Measurements from ENCODE around the gene ZNF140.

Gene ZNF140

DNA sequence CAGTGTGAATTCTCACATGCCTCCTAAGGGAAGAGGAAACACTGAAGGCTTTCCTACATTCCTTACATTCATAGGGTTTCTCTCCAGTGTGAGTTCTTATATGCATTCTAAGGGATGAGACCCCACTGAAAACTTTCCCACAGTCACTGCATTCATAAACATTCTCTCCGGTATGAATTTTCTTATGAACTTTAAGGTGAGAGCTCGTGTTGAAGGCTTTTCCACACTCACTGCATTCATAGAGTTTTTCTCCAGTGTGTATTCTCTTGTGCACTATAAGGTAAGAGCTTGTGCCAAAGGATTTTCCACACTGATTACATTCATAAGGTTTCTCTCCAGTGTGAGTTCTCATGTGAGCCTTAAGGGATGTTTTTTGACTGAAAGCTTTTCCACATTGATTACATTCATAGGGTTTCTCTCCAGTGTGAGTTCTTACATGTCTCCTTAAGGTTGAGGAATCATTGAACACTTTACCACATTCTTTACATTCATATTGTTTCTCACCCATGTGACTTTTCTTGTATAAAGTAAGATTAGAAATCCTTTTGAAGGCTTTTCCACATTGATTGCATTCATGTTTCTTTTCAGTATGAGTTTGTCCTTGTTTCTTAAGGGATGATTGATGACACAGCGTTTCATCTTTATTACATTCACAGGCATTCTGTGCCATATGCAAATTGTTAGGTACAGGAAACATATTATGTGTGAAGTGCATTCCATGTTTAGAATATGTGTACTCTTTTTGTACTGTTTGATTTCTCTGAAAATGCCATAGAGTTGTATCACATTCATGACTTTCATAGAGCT, 39.9 kb downstream of the ZNF140 start:
- DNase-seq (ENCODE audit: low read depth) = peak; percentile 26
- H3K4me3 ChIP-seq (ENCODE audit: low read depth, low read length) = no peak overlapping the region
- TF ChIP-seq POLR2A (IDR thresholded peaks at IDR 0.05; ENCODE audit: extremely low read depth, insufficient read length) (no peak), MYC (IDR thresholded peaks at IDR 0.05; ENCODE audit: low read depth, low read length) (no peak)
- TF ChIP-seq, protein P1, sequence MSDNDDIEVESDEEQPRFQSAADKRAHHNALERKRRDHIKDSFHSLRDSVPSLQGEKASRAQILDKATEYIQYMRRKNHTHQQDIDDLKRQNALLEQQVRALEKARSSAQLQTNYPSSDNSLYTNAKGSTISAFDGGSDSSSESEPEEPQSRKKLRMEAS (IDR thresholded peaks at IDR 0.05; ENCODE audit: low read depth, low read length) = no peak
- TF ChIP-seq, protein P2, sequence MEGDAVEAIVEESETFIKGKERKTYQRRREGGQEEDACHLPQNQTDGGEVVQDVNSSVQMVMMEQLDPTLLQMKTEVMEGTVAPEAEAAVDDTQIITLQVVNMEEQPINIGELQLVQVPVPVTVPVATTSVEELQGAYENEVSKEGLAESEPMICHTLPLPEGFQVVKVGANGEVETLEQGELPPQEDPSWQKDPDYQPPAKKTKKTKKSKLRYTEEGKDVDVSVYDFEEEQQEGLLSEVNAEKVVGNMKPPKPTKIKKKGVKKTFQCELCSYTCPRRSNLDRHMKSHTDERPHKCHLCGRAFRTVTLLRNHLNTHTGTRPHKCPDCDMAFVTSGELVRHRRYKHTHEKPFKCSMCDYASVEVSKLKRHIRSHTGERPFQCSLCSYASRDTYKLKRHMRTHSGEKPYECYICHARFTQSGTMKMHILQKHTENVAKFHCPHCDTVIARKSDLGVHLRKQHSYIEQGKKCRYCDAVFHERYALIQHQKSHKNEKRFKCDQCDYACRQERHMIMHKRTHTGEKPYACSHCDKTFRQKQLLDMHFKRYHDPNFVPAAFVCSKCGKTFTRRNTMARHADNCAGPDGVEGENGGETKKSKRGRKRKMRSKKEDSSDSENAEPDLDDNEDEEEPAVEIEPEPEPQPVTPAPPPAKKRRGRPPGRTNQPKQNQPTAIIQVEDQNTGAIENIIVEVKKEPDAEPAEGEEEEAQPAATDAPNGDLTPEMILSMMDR (IDR thresholded peaks at IDR 0.05; ENCODE audit: low read depth, low read length) = no peak

- no peak overlapping the region for H3K4me3 ChIP-seq (ENCODE audit: low read depth, low read length)
- TF ChIP-seq POLR2A (IDR thresholded peaks at IDR 0.05; ENCODE audit: extremely low read depth, insufficient read length) (no peak), MYC (IDR thresholded peaks at IDR 0.05; ENCODE audit: low read depth, low read length) (no peak)
- TF ChIP-seq, protein P1 (IDR thresholded peaks at IDR 0.05; ENCODE audit: low read depth, low read length) = no peak
- TF ChIP-seq, protein P2 (IDR thresholded peaks at IDR 0.05; ENCODE audit: low read depth, low read length) = no peak
Measured at GRCh38 chr12:133124674-133125073, 44.0 kb downstream of the ZNF140 start.

GRCh38 chr12:133129368-133130037, 48.8 kb downstream of the ZNF140 start:
- peak overlapping the region; percentile 77 for H3K4me3 ChIP-seq (ENCODE audit: low read depth, low read length)
- TF ChIP-seq, protein P2 (IDR thresholded peaks at IDR 0.05; ENCODE audit: low read depth, low read length) = no peak
- TF ChIP-seq, protein P1 (IDR thresholded peaks at IDR 0.05; ENCODE audit: low read depth, low read length) = no peak
- TF ChIP-seq MYC (IDR thresholded peaks at IDR 0.05; ENCODE audit: low read depth, low read length) (no peak), POLR2A (IDR thresholded peaks at IDR 0.05; ENCODE audit: extremely low read depth, insufficient read length) (no peak)
- no peak for DNase-seq (ENCODE audit: low read depth)

More at GRCh38 chr12:133124674-133125073, 44.0 kb downstream of the ZNF140 start:
- no peak for DNase-seq (ENCODE audit: low read depth)

- TF ChIP-seq, protein P1 (IDR thresholded peaks at IDR 0.05; ENCODE audit: low read depth, low read length) = peak; percentile 91
- TF ChIP-seq, protein P2 (IDR thresholded peaks at IDR 0.05; ENCODE audit: low read depth, low read length) = no peak
- TF ChIP-seq POLR2A (IDR thresholded peaks at IDR 0.05; ENCODE audit: extremely low read depth, insufficient read length) (peak; percentile 79), MYC (IDR thresholded peaks at IDR 0.05; ENCODE audit: low read depth, low read length) (peak; percentile 76)
- peak within 1 kb of the TSS; percentile 81 for H3K4me3 ChIP-seq (ENCODE audit: low read depth, low read length)
- DNase-seq (ENCODE audit: low read depth) = peak; percentile 99
Measured at GRCh38 chr12:133130038-133130807, 49.5 kb downstream of the ZNF140 start, which contains the start of the genes ZNF10 and ZNF891. ZNF10 (plus strand) TSS chr12:133130627; CDS start chr12:133144493, 13,866 bp downstream. ZNF891 (minus strand) TSS chr12:133130274; CDS start chr12:133121918, 8,356 bp downstream.

GRCh38 chr12:133130808-133131128, 50.0 kb downstream of the ZNF140 start:
- TF ChIP-seq, protein P2 (IDR thresholded peaks at IDR 0.05; ENCODE audit: low read depth, low read length) = no peak
- TF ChIP-seq, protein P1 (IDR thresholded peaks at IDR 0.05; ENCODE audit: low read depth, low read length) = no peak
- no peak for DNase-seq (ENCODE audit: low read depth)
- peak overlapping the region; percentile 81 for H3K4me3 ChIP-seq (ENCODE audit: low read depth, low read length)

Measured in NB4 (cell line).